Activated naive CD4-positive, alpha-beta T cell treated with Interleukin-2 at 50 U/mL for 16 hours (primary cell): Measurements from ENCODE around the gene IL27RA.
A peak's percentile ranks its signal among the peaks of the same experiment; 100 is the strongest.

Experiments
- DNase-seq: peaks from one replicate; pipeline ENCODE4 v3.0.0-alpha.2; 2020

IL27RA gene

GRCh38 chr19:14061081-14061749 lies 29.7 kb downstream of the IL27RA start:
- DNase-seq, result no peak

- DNase-seq, result no peak
Measured at GRCh38 chr19:14061751-14062557, 30.4 kb downstream of the IL27RA start, which contains the start of gene PALM3. PALM3 (minus strand) TSS chr19:14062076; CDS start chr19:14061980, 96 bp downstream.

DNA sequence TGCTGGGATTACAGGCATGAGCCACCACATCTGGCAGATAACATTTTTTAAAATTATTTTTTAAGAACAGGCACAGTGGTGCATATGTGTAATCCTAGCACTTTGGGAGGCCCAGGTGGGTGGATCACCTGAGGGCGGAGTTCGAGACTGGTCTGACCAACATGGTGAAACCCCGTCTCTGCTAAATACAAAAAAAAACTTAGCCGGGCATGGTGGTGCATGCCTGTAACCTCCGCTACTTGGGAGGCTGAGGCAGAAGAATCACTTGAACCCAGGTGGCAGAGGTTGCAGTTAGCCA lies 30.9 kb downstream of the IL27RA start:
- DNase-seq, result no peak

DNA sequence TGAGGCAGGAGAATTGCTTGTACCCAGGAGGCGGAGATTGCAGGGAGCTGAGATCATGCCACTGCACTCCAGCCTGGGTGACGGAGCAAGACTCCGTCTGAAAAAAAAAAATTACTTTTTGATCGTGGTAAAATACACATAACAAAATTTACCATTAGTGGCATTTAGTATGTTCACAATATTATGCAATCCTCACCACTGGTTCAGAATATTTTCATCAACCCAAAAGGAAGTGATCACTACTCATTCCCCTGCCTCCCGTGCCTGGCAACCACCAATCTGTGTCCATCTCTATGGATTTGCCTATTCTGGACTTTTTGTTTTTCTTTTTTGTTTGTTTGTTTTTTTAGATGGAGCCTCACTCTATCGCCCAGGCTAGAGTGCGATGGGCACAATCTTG lies 31.5 kb downstream of the IL27RA start:
- DNase-seq, result no peak

- no peak for DNase-seq
Measured at GRCh38 chr19:14066134-14066533, 34.6 kb downstream of the IL27RA start.

DNA sequence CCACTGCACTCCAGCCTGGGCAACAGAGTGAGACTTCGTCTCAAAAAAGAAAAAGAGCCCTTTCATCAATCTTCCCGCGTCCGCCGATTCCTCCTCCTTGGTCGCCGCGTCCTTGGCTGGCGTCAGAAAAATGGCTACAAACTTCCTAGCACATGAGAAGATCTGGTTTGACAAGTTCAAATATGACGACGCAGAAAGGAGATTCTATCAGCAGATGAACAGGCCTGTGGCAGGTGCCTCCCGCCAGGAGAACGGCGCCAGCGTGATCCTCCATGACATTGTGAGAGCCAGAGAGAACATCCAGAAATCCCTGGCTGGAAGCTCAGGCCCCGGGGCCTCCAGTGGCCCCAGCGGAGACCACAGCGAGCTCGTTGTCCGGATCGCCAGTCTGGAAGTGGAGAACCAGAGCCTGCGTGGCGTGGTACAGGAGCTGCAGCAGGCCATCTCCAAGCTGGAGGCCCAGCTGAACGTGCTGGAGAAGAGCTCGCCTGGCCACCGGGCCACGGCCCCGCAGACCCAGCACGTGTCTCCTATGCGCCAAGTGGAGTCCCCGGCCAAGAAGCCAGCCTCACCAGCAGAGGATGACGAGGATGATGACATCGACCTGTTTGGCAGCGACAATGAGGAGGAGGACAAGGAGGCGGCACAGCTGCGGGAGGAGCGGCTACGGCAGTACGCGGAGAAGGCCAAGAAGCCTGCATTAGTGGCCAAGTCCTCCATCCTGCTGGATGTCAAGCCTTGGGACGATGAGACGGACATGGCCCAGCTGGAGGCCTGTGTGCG lies 38.9 kb downstream of the IL27RA start:
- no peak for DNase-seq

DNA sequence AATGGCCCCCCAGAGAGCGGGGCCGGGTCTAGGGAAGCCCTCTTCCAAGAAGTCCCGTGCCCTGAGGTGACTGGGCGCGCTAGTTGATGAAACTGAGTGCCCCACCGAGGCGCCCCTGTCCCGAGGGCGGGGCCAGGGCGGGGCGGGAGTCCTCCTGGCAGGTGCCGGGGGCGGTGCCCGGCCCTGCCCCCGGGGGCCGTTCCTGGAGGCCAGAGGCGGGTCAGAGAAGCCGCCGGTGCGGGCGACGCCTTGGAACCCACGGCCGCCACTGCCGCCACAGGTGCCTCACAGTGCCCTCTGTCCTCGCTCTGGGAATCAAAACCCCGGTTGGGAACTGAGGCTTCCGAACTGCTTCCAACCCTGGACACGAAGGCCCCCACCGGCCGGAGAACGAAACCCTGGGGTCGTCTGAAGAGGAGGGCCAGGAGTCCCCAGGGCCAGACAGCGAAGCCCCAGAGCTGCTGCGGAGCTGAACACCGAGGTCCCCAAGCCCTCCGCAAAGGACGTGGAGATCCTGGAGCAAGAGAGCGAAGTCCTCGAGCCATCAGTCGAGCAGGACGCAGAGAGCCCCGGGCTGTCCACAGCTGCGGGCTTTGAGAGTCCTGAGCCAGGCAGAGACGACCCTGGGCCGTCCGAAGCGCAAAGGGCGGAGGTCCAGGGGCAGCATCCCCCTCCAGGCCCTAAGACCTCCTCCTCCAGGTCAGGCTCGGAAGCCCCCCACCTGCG lies 41.1 kb downstream of the IL27RA start, which contains the start of gene MISP3:
Gene MISP3, plus strand, starts transcription at position 252 of the 726 bp plus-strand sequence. CDS start 524 bp downstream, outside the sequence.
- peak; percentile 46 for DNase-seq

GRCh38 chr19:14073261-14073924 lies 41.8 kb downstream of the IL27RA start:
- DNase-seq, result peak; percentile 79

DNA sequence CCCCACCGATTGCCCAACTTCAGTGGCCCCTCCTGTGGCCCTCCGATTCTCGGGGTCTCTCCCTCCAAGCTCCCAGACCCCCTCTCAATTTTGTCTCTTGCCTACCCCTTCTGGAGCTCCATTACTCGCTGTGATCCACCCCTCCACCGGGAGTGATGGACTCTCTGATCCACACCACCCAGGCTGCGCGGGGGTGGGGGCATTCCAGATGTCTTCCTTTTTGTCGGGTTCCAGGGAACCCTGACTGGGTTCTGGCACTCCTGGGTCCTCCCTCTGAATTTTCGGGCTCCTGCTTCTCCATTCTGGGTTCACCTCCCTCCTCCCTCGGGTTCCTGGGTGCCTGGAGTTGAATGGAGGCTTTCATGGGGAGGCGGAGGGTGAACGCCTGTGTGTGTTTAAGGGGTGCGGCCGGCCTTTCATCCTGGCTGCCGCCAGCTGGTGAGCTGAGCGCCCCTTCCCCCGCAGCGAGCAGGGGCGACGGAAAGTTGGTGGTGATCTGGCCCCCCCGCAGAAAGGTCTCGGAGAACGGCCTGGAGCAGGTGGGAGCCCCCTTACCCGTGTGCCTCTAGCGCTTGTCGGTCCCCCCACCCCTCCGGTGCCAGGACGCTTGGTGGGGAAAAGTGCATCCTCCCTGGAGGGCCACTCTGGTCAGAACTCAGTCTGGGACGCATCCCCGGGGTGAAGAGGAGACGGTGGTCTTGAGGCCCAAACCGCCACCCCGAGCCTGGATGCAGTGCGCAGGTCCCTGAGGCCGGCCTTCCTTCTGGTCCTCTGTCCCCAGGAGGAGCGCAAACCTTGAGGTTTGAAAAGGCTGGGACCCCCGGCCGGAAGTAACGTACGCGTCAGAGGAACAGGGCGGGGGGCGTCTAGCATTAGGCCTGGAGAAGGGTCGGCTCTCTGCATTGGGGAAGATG lies 42.6 kb downstream of the IL27RA start:
- DNase-seq, result peak; percentile 46

DNA sequence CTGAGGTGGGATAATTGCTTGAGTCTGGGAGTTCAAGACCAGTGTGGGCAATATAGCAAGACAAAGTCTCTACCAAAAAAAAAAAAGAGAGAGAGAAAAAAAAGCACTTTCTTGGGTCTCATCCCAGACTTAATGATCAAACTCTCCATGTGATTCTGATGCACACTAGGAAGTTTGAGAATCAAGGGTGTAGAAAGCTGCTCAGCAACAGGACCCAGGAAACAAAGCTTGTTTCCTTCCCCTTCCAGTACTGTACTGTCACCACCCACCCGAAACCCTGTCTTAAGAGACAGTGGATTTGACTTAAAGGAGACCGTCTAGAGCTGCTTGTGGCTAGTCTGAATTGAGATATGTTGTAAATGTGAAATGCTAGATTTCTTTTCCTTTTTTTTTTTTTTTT lies 46.8 kb downstream of the IL27RA start:
- DNase-seq, result no peak

DNA sequence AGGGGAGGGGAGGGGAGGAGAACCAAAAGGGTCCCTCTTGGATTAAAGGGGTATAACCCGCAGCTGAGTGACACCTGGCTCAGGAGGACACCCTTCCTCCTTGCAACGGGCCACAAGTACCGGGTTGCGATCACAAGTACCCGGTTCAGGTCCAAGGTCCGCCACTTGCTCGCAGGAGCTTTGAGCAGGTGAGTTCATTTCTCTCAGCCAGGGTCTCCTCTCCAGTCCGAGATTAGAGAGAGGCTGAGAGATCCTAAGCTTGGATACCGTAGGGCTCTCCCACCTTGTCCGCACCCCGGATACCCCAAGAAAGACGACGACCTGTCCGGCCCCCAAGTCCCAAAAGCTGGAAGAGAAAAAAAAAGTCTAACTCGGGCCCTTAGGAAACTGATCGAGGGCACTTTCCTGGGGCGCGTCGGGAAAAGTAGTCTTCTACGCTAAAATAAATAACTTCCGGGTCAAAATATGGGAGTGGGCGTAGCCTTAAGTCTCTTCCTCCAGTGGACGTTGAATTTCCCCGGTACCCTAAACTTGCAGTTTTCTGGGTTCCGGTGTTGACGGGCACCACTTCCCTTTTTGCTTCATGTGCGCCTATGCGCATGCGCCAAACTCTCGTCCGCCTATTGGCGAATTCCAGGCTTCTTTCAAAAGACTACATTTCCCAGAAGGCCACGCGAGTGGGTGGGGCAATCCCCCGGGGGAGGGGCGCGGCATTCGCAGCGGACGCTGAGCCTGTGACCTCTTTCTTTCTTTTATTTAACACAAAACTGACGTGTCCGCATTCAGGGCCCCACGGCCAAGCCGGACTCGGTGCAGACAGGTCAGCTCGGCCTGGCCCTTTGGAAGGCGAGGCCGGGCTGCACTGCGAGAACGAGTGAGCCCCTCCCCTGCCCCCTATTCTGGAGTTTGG lies 49.6 kb downstream of the IL27RA start:
- DNase-seq, result peak; percentile 99

DNA sequence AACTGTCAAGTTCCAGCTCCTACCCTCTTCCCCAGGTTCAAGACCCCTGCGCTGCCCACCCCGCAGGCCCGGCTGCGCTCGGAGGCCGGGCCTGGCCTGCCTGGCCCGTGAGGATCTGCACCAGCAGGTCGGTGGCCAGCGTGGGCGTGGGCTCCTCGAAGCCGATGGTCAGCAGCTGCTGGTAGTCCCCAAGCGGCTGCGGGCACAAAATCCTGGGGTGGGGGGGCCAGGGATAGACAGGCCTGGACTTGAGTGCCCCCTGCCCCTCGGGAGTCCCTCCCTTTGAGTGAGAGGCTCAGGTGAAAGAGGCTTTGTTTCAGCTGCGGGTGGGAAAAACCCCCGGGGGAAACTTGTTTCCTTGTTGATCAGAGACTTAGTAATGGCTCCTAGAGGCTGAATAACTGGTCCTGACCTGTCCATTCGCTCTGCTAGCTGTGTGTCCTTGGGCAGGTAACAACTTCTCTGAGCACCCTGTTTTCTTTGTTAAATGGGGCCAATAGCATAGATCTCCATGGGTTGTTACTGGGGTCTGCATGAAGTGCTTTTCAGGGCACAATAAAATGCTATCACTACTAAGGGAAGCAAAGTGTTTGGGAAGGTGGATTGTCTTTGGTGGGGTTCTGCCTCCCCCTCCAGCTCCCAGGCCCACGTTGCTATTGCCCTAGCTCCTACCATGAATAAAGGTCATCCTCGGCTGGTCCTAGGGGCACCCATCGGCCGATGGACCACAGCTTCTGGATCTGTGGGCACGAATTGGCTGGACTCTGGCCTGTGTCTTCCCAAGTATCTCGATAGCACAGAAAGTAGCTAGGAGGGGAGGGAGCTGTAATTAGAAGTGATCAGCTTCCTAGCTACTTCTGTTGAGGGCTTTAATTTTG lies 50.5 kb downstream of the IL27RA start:
- peak; percentile 48 for DNase-seq

DNA sequence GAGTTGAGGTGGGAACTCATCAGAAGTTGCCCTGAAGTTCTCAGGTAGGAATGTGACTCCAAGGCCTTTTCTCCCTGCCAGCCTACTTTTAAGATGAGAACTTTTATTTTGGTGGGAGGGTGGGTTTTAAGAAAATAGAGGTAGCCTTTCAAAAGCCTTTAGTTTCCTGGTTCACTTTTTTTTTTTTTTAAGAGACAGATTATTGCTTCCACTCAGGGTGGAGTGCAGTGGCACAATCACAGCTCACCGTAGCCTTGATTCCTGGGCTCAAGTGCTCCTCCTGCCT lies 51.1 kb downstream of the IL27RA start:
- no peak for DNase-seq

DNA sequence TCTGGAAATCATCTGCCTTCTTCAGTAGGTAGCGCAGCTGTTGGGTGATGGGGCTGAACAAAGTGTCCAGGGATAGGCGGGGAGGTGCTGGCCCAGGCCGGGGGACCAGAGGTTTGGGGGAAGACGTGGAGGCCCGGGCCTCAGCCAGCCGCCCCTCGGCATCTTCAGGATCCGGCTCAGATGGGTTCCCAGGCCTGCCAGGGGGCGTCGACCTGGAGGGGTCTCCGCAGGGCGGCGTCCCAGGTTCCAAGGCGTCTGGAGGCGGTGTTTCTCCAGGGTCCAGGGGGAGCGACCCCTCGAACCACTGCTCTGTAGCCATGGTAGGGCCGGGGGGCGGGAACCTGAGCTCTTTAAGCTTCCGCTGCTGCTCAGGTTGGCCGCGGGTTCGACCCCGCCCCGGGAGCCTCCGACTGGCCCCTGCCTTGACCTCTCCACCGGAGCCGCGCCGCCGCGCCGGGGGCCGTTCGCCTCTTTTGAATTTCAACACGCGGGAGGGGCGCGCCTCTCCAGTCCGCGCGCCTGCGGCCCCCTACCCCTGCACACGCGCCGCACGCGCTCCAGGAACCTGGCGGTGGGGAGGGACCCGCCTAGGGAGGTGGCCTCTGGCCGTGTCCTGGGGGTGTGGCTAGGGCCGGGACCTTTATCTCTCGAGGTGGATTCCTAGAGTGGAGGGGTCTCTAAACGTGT lies 53.9 kb downstream of the IL27RA start, which contains the start of gene C19orf67:
Gene C19orf67, minus strand, starts transcription at position 475 of the 687 bp plus-strand sequence. Its CDS starts 156 bp downstream, at position 319.
- DNase-seq, result no peak

DNA sequence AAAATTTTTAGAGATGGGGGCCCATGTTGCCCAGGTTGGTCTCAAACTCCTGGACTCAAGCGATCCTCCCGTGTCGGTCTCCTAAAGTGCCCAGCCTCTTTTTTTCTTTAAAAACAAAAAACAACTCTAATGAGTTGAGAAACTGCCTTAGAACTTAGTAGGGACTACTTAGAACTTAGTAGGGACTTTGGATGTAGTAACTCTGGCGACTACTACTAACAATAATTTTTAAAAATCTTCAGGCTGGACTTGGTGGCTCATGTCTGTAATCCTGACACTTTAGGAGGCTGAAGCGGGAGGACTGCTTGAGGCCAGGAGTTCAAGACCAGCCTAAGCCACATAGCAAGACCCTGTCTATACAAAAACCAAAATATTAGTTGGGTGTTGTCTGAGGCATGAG lies 54.5 kb downstream of the IL27RA start:
- no peak for DNase-seq

DNA sequence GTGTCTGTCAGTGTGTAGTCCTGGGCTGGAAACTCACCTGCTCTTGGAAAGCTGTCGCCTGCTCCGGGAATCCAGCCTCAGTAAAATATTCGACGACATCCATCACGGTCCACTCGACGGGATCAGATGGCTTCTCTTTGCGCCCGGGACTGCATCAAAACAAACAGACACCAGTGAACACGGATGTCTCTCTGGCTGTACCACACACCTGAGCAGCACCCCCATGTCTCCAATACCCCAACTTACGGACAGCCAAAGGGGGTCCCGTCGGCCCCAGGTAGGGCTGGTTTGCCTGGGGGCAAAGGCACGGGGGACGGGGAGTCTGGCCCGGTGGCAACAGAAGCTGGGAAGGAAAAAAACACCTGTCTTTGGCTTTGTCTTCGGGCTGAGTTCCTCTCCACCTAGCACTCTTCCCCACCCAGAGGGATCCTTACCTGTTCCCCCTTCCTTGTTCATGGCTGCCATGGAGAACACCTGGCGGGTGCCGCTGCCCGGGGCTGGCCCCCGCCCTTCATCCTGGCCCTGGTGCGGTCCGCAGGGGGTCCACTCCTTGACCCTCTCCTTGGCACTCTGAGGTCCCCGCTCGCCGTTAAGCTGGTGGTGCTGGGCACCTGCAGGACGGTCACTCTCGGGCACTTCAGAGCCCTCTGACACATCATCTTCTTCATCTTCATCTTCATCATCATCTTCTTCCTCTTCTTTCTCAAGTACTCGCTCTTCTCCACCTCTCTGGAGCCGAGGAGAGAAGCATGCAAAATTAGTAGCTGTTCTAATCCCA lies 57.3 kb downstream of the IL27RA start:
- no peak for DNase-seq

DNA sequence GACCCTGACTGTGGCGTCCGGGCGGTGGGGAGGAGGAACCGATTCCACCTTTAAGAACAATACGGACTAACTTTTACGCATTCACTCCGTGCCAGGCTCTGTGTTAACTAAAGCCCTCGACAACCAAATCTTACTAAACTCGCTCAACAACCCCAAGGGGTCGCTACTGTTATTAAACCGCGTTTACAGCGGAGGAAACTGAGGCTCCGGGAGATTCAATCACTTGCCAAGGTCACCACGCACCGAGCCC lies 57.8 kb downstream of the IL27RA start:
- no peak for DNase-seq
